IPS-NIHi7 (cell line): ENCODE measurements around the gene NBAS.
A peak's percentile ranks its signal among the peaks of the same experiment; 100 is the strongest.

Source experiments
- DNase-seq: peaks from one replicate; pipeline ENCODE4 v3.0.0; 2012; ENCODE audit warnings: mixed read lengths; ENCODE audit errors: extremely low spot score

The NBAS gene

GRCh38 chr2:15170070-15170775, 390.9 kb downstream of the NBAS start:
- DNase-seq: peak; percentile 65

- DNase-seq: no peak
Observed at GRCh38 chr2:15169326-15170069, 391.6 kb downstream of the NBAS start.

DNA sequence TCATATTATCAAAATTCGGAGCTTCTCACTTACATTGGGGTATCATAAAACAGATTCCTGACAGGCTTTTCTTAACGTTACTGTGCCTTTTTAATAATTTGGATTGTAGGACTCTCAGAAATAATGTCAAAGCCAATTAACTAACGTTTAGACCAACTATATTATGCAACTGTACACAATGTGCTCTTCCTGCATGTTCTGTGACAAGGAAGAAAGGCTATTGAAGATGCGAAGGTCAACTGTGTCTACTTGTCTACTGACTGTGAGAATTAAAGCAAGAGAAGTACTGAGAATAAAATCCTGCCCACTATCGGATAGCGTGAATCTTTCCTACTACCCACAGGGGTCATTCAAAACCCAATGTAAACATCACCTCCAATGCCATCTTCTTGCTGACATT, 393.0 kb downstream of the NBAS start:
- DNase-seq: no peak

DNA sequence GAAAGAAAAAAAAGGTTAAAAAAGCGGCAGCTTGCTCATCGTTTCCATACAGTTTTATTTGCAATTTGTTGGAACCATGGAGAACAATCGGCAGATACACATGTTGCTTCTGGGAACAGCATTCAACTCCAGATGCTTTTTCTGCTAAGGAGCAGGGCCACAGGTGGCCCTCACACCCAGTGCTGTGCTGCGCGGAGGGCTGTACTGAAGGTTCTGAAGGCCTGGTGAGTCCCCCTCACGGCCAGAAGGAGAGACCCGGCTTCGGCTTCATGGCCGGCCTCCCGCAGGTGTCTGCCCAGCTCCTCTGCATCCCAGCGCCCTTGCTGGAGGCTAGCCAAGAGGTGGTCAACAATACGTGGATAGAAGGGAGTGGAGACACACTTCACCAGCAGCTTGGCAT, 394.3 kb downstream of the NBAS start:
- no peak for DNase-seq

- DNase-seq: no peak
Observed at GRCh38 chr2:15163326-15163725, 397.8 kb downstream of the NBAS start.

GRCh38 chr2:15162620-15163019, 398.5 kb downstream of the NBAS start:
- DNase-seq: no peak

DNA sequence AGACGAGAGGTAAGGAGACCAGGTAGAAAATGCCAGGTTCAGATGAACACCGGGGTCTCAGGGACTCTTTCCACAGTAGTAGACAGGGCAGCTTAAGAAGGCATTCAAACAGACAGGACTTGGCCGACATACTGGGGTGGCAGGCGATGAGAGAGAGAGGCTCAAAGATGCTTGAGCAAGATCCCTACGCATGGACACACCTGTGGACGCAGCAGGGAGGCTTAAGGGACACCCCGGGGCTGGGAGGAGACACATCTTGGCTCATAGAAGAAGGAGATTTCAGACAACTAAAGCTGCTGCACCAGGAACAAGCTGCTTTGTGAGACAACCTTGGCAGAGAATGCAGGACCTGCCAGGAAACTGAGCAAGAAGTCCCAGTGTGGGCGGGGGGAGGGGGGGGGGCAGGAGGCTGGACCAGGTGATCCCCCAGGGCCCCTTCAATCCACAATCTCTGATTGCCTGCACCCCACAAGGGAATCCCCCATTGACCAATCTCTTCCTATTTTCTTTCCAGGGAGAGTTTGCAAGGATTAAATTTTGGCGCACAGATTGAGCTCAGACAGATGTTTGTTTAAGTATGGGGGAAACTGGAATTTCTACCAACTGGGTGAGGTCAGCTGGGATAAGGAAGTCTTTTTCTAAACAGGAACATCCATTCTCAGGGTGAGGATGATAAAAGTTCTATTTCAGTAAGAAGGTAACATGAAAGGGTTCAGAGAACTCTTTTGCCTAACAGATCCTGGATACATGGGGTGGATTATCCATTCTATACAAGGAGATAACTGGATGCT, 400.7 kb downstream of the NBAS start:
- DNase-seq: no peak

DNA sequence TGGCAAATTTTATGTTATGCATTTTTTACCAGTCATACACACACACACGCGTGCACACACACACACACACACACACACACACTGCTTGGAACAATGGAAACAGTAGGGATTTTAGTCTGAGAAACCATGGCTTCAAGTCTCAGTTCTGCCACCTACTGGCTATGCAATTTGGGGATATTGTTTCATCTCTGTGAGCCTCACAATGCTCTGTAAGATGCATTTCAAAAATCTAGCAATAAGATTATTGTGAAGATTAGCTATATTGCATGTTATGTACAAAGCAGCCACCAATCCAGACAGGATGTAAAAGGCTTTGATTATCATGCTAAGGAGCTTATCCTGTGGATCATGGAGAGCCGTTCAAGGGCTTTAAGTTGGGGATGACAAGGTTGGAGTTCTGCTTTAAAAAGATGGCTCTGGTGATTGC, 401.4 kb downstream of the NBAS start:
- peak; percentile 36 for DNase-seq

DNA sequence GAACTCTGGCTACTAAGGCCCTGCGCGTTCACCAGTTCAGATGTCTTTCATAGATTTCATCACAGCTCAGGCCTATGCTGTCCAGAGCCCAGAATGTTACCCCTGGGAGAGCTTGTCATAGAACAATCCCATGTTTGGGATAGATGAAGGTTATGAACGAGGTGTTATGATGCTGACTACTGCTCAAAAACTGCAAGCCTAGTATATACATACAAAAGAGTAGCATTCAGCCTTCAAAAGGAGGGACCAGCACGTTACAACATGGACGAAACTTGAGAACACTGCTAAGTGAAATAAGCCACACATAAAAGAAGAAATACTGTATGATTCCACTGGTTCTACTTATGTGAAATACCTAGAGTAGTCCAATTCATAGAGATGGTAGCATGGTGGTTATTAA, 401.9 kb downstream of the NBAS start:
- no peak for DNase-seq

GRCh38 chr2:15158532-15158931, 402.6 kb downstream of the NBAS start:
- DNase-seq: no peak

GRCh38 chr2:15158100-15158499, 403.0 kb downstream of the NBAS start:
- DNase-seq: peak; percentile 46

- DNase-seq: peak; percentile 39
Observed at GRCh38 chr2:15155959-15156574, 405.1 kb downstream of the NBAS start.

- DNase-seq: no peak
Observed at GRCh38 chr2:15154297-15154696, 406.8 kb downstream of the NBAS start.

GRCh38 chr2:15152382-15152781, 408.8 kb downstream of the NBAS start:
- DNase-seq: no peak

DNA sequence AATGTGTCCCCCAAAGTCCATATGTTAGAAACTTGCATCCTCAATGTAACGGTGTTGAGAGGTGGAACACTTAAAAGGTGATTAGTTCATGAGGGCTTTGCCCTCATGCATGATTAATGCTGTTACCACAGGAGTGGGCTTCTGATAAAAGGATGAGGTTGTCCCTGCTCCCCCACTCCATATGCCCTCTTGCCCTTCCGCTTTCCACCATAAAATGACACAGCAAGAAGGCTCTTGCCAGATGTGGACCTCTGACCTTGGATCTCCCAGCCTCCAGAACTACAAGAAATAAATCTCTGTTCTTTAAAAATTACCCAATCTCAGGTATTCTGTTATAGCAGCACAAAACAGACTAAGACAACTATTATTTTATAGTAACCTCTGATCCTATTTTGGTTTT, 412.1 kb downstream of the NBAS start:
- no peak for DNase-seq

- DNase-seq: no peak
Observed at GRCh38 chr2:15147591-15147990, 413.5 kb downstream of the NBAS start.

DNA sequence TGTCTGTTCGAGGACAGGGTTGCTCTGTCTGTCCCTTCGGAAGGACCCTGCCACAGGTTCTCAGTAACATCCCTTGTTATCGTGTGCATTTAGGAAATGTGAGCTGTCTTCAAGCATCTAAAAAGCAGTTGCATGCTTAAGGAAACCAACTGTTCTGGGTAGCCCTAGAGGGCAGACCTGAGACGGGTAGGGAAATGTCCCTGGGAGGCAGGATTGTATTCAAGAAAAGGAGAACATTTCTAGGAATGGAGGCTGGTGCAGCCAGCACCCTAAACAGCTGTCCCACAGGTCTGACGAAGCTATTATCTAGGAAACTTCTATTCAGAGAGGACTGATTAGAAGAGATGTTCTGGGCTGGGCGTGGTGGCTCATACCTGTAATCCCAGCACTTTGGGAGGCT, 414.2 kb downstream of the NBAS start:
- DNase-seq: no peak

DNA sequence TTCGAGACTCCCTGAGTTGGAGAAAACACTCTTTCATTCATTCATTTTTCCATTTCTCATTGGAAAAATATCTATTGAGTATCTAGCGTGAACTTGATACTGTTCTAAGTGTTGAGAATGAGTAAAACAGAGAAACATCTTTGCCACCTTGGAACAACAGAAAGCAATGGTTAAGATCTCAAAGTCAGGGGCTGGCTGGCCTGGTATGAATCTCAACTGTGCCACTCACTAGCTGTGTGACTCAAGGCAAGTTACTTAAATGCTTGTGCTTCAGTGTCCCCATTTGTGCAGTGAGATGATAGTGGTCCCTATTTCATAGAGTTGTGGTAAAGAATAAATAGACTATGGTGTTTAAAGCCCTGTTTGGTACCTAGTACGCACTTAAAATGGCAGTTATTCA, 415.2 kb downstream of the NBAS start:
- DNase-seq: no peak

GRCh38 chr2:15145046-15145817, 415.9 kb downstream of the NBAS start:
- DNase-seq: no peak

- no peak for DNase-seq
Observed at GRCh38 chr2:15142069-15142689, 419.0 kb downstream of the NBAS start.

DNA sequence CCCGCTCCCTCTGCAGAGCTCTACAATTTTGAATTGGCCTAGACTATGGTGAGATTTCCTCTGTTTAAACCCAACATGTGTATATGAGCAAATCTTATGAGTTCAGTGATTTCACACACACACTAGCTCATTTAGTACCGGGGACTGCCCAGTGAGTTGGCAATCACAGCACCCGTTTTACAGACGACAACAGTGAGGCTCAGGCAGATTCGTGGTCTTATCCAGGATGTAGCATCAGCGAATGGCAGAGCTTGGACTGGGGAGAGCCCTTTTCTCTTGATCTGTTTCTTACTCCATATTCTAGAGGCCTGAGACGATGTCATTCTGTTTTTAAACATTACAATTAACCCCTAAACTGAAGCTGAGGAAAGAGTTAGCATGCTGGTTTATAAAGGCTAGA, 419.9 kb downstream of the NBAS start:
- no peak for DNase-seq
